Neural progenitor cell (in vitro differentiated cells): Measurements from ENCODE around the gene PXDC1.

Source experiments
- EZH2 ChIP-seq: fragments of 200-600 bp; sonication (generic); IDR thresholded peaks from 2 replicates; pipeline ENCODE4 v1.6.1; 2017; ENCODE audit warnings: antibody characterized with exemption, mild to moderate bottlenecking, moderate library complexity
- TF ChIP-seq, protein P1 (sequence below): fragments of 200-600 bp; sonication (generic); IDR thresholded peaks from 2 replicates; pipeline ENCODE4 v1.5.1; 2017; ENCODE audit warnings: antibody characterized with exemption, mild to moderate bottlenecking

DNA sequence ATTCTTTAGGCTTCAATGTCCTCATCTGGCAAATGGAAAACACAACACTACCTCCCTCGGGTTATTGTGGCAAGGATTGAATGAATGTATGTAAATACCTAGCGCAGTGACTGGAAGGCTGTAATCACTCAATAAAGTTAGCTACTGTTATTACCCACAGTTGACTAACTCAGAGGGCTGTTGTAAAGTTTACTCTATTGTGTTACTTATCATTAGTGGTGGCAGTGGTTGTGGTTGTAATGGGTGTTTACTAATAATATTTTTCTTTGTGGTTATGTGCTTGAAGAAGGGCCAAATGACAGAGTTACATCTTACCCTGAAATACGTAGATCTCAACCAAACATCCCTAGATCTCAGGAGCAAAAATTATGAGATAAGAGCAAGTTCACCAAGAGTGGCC lies 42.0 kb upstream of the PXDC1 start:
- TF ChIP-seq, protein P1, sequence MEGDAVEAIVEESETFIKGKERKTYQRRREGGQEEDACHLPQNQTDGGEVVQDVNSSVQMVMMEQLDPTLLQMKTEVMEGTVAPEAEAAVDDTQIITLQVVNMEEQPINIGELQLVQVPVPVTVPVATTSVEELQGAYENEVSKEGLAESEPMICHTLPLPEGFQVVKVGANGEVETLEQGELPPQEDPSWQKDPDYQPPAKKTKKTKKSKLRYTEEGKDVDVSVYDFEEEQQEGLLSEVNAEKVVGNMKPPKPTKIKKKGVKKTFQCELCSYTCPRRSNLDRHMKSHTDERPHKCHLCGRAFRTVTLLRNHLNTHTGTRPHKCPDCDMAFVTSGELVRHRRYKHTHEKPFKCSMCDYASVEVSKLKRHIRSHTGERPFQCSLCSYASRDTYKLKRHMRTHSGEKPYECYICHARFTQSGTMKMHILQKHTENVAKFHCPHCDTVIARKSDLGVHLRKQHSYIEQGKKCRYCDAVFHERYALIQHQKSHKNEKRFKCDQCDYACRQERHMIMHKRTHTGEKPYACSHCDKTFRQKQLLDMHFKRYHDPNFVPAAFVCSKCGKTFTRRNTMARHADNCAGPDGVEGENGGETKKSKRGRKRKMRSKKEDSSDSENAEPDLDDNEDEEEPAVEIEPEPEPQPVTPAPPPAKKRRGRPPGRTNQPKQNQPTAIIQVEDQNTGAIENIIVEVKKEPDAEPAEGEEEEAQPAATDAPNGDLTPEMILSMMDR, result no peak
- TF ChIP-seq EZH2, result no peak
